Esophagus squamous epithelium (tissue), 5 donors: ENCODE data around the gene GRIK4. TPM values are rescaled to one million over a fixed set of nuclear protein-coding genes. Genes with fewer than 3 reads are reported as not detected.
"Not testable (repeated sequence)": the region's sequence is repeated elsewhere in the genome, so short reads cannot be mapped to it uniquely, and the experiment has no call there.

Experiments used
- DNase-seq: peaks from one replicate; lab custom pipeline; 2025; lab: John Stamatoyannopoulos, UW
- H3K27ac ChIP-seq, 4 donors: fragments of 200-600 bp; sonication (generic); one replicate each; pipeline ENCODE4 v1.5.1; 2016 to 2019; ENCODE audit warnings: mild to moderate bottlenecking in 1 of 4
- H3K27me3 ChIP-seq, 4 donors: fragments of 200-600 bp; sonication (generic); 1 replicate in 3 of 4; 2 replicates in 1 of 4; pipeline versions ENCODE4 v1.5.1 to v1.6.0; 2017 to 2021; ENCODE audit warnings: antibody characterized with exemption in 1 of 4
- H3K36me3 ChIP-seq, 3 donors: fragments of 200-600 bp; sonication (generic); one replicate each; pipeline ENCODE4 v1.5.1; 2016 to 2019
- H3K4me1 ChIP-seq, 3 donors: fragments of 200-600 bp; sonication (generic); one replicate each; pipeline ENCODE4 v1.5.1; 2017 to 2019
- H3K4me3 ChIP-seq, 4 donors: fragments of 200-600 bp; sonication (generic); 1 replicate in 3 of 4; 2 replicates in 1 of 4; pipeline ENCODE4 v1.5.1; 2016 to 2019; ENCODE audit warnings: mild to moderate bottlenecking in 2 of 4, moderate library complexity in 1 of 4
- H3K9me3 ChIP-seq, 3 donors: fragments of 200-600 bp; sonication (generic); one replicate each; pipeline ENCODE4 v1.5.1; 2016 to 2019
- POLR2A ChIP-seq, 4 donors: fragments of 450-650 bp; IDR thresholded peaks; one replicate each; pipeline ENCODE4 v1.6.1; 2017; ENCODE audit warnings: antibody characterized with exemption in 4 of 4, mild to moderate bottlenecking in 4 of 4, moderate library complexity in 3 of 4
- WGBS, 2 donors: methylation state at CpG; one replicate each; pipeline ENCODE4 v1.1.5; 2018; 5-methylcytosine and 5-hydroxymethylcytosine counted together
- intact Hi-C: fragments of 100-400 bp; cut with DNase I; formaldehyde crosslinking; loops from one replicate; pipeline ENCODE4 v1.15.0; 2022
- total RNA-seq, 4 donors: library from RNA; depleted of rRNA; stranded (reverse); fragments of >200 nt; gene quantifications; one replicate each; pipeline ENCODE4 v1.1.0, GENCODE V29; 2016
- TF ChIP-seq, protein P1 (sequence below), 6 experiments: fragments of 450-650 bp in 4 of 6; fragments of 200-600 bp in 2 of 6; sonication (generic) in 2 of 6; IDR thresholded peaks; one replicate each; pipeline ENCODE4 v1.5.1; 2016 to 2019; ENCODE audit warnings: antibody characterized with exemption in 6 of 6, mild to moderate bottlenecking in 4 of 6, moderate library complexity in 4 of 6
- donor health status: DM: yes; HTN: yes; CAD: no.

The GRIK4 gene
- total RNA-seq, 4 donors from 2014 or later = 0.15 to 0.19 TPM; not detected in 2

DNA sequence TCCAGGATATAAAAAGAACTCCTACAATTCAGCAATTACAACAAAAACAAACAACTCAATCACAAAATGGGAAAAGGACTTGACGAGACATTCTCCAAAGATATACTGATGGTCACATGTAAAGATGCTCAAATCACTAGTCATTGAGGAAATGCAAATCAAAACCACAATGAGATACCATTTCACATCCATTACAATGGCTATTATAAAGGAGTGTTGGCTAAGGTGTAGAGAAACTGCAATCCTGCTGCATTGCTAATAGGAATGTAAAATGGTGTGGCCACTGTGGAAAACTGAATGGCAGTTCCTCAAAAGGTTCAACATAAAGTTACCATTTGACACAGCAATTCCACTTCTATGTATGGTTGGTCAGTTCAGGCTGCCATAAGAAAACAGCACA lies 500.5 kb downstream of the GRIK4 start:
- intact Hi-C loops = no loop called here
- Histone ChIP-seq H3K4me3 (no peak overlapping the region), H3K36me3 (no peaks in the 10 kb centered on the region), H3K27me3 (peaks cover 0 to 11% (median 0%) of the 10 kb centered on the region in 4 donors), H3K9me3 (no peaks in the 10 kb centered on the region), H3K4me1 (no peaks in the 10 kb centered on the region), H3K27ac (no peak overlapping the region)
- DNase-seq = no peak
- TF ChIP-seq POLR2A (IDR thresholded peaks at IDR 0.05) = no peak
- TF ChIP-seq, protein P1, sequence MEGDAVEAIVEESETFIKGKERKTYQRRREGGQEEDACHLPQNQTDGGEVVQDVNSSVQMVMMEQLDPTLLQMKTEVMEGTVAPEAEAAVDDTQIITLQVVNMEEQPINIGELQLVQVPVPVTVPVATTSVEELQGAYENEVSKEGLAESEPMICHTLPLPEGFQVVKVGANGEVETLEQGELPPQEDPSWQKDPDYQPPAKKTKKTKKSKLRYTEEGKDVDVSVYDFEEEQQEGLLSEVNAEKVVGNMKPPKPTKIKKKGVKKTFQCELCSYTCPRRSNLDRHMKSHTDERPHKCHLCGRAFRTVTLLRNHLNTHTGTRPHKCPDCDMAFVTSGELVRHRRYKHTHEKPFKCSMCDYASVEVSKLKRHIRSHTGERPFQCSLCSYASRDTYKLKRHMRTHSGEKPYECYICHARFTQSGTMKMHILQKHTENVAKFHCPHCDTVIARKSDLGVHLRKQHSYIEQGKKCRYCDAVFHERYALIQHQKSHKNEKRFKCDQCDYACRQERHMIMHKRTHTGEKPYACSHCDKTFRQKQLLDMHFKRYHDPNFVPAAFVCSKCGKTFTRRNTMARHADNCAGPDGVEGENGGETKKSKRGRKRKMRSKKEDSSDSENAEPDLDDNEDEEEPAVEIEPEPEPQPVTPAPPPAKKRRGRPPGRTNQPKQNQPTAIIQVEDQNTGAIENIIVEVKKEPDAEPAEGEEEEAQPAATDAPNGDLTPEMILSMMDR (IDR thresholded peaks at IDR 0.05) = no peak
- WGBS, 2 donors = 62 to 88% methylated on average over 1 of the region's 1 CpG

DNA sequence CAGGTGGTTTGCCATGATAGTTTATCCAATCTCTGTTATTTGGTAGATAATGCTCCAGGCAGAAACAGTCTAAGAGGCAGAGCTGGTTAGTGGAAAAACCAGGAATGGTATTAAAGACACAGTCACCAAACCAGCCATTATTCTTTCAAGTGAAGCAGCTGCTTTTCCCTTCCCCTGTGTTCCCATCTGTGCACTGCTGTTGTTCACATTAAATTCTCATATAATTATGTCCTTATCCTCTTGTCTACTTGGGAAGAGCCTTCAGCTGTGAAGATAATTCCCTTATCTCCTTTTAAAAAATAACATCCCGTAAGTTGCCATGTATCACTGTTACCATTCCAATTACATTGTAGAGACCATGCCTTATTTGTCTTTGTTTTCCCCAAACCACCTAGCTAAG lies 507.2 kb downstream of the GRIK4 start:
- intact Hi-C loops = no loop called here
- Histone ChIP-seq H3K27ac (no peak overlapping the region), H3K4me3 (no peak overlapping the region), H3K27me3 (peaks cover 0 to 3% (median 0%) of the 10 kb centered on the region in 4 donors), H3K9me3 (no peaks in the 10 kb centered on the region), H3K4me1 (peaks cover 0 to 6% (median 0%) of the 10 kb centered on the region in 3 donors), H3K36me3 (no peaks in the 10 kb centered on the region)
- TF ChIP-seq POLR2A (IDR thresholded peaks at IDR 0.05) = no peak
- TF ChIP-seq, protein P1 (IDR thresholded peaks at IDR 0.05) = no peak
- DNase-seq = no peak
- 62 to 80% methylated on average over 1 of the region's 1 CpG for WGBS, 2 donors

DNA sequence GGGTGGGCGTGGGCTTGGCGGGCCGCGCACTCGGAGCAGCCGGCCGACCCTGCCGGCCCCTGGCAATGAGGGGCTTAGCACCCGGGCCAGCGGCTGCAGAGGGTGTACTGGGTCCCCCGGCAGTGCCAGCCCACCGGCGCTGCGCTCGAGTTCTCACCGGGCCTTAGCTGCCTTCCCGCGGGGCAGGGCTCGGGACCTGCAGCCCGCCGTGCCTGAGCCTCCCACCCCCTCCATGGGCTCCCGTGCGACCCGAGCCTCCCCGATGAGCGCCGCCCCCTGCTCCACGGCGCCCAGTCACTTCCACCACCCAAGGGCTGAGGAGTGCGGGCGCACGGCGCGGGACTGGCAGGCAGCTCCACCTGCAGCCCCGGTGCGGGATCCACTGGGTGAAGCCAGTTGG lies 510.2 kb downstream of the GRIK4 start:
- intact Hi-C loops, H3K9me3 ChIP-seq, H3K27ac ChIP-seq, H3K36me3 ChIP-seq, DNase-seq, H3K27me3 ChIP-seq, H3K4me3 ChIP-seq: not testable (repeated sequence)
- H3K4me1 ChIP-seq = peaks cover 11 to 26% (median 15%) of the 10 kb centered on the region in 3 donors
- no CpG with 5 or more reads among the region's 36 CpGs for WGBS, 2 donors

DNA sequence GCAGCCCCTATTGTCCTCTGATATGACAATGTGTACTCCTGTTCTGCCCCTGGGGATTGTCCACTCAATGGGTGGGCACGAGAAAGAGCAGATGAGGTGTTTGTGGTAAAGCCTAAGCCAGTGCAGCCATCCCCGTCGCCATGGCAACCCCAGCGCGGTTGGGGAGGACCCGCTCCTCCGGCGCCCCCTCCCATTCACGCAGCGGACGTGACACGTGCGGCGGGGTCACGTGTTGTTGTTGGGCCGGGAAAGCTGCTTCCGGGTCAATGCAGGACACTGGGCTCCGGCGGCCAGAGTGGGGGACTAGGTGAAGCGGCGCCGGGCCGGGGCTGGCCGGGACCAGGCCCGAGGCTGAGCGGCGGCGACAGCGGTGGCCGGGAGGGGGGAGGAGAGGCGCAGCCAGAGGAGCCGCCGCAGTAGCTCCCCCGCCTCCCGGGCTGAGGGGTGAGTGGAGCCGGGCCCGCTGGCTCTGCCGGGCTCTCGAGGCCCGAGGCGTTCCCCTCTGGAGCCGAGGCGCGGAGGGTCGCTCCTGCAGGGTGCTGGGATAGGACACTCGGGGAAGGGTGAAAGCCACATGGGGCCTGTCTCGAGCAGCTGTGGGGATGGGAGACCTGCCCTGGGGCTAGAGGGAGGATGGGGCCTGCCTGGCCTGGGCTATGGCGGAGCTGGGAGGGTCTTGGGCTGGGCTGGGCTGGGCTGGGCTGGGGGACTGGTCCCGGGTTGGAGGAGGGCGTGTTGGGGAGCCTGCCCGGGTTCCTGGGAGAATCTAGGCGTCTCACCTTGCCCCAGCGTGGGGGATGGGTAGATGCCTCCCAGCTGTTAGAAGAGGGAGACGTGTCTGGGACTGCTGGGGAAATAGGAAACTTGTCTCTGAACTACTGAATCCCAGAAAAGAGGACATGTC lies 512.6 kb downstream of the GRIK4 start, which contains the start of gene TBCEL:
TSS of gene TBCEL (plus strand) at position 255 of the 904 bp plus-strand sequence. CDS start 21,589 bp downstream, outside the sequence.
- Histone ChIP-seq H3K27me3 (no peaks in the 10 kb centered on the region), H3K36me3 (no peaks in the 10 kb centered on the region), H3K4me3 (peak within 1 kb of the TSS; percentile 48 to 87 (median 74)), H3K9me3 (no peaks in the 10 kb centered on the region), H3K27ac (peak within 1 kb of the TSS; percentile 35 to 71 (median 55)), H3K4me1 (peaks cover 11 to 26% (median 15%) of the 10 kb centered on the region in 3 donors)
- intact Hi-C loops = no loop called here
- WGBS, 2 donors = 0 to 2% methylated on average over 4 to 9 of the region's 54 CpGs
- DNase-seq = peak; percentile 40
- TF ChIP-seq, protein P1 (IDR thresholded peaks at IDR 0.05) = no peak
- peak in 1 of 4 donors; percentile 32 for TF ChIP-seq POLR2A (IDR thresholded peaks at IDR 0.05)

DNA sequence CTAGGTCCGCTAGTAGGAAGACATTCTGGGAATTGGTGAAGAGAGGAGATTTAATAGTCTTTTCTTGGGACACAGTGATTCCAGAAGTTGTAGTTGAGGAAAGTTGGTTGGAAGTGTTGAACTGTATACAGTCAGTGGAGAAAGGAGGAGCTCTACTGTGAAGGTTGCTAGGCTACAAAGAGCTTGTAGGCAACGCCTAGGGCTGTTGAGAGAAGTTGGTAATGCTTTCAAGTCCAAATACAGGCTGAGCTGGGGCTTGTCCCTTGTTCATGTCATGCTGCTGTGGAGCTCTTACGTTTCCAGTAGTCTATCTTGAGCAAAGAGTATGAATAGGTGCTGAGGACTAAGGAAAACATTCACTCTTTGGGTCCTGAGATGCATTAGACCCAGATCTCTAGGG lies 513.4 kb downstream of the GRIK4 start:
- Histone ChIP-seq H3K27me3 (no peaks in the 10 kb centered on the region), H3K36me3 (no peaks in the 10 kb centered on the region), H3K4me3 (peak overlapping the region in 3 of 4 donors; percentile 73 to 87 (median 76)), H3K4me1 (peaks cover 11 to 26% (median 15%) of the 10 kb centered on the region in 3 donors), H3K9me3 (no peaks in the 10 kb centered on the region), H3K27ac (no peak overlapping the region)
- no peak for TF ChIP-seq POLR2A (IDR thresholded peaks at IDR 0.05)
- TF ChIP-seq, protein P1 (IDR thresholded peaks at IDR 0.05) = no peak
- DNase-seq = no peak
- WGBS, 2 donors = 29 to 38% methylated on average over 3 of the region's 3 CpGs
- intact Hi-C loops = no loop called here
